Measurements from ENCODE around the gene SYMPK.
"Not testable (repeated sequence)": the region's sequence is repeated elsewhere in the genome, so short reads cannot be mapped to it uniquely, and the experiment has no call there.

Gene SYMPK

DNA sequence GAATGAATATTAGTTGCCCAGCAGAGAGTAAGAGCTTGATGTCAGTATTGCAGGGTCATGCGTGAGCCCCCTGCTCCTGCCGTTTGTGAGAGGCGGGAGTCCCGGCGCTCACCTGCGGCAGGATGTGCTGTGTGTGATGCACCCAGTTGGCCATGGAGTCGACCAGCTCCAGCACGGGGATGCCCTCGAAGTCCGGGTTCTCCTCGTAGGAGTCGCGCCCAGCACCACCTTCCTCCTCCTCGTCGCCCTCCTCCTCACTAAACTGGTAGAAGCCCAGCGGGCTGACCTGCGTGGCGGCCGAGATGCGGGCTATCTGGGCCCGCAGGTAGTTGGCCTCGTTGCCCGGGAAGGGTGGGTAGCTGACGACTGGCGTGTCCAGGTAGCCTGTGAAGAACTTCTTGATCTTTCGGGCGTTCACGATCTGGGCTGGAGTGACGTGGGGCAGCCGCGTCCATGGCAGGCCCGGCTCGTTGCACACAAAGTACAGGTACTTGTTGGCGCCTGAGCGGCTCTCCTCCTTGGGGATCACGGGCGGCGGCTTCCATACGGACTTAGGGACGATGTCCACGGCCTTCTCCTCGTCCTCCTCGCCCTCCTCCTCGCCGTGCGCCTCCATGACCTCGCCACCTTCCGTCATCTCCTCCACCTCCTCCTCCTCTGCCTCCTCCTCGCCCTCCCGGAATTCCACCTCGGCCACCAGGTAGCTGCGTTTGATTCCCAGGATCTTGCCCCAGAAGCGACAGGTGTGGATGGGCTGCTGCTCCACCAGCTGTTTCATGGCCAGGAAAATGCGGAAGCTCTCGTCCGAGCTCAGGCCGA lies 58.6 kb downstream of the SYMPK start:
- Mint-ChIP-seq H3K9me3 (no peaks in the 10 kb centered on the region), H3K27ac (no peak overlapping the region), H3K4me3 (no peak overlapping the region), H3K36me3 (no peaks in the 10 kb centered on the region), H3K27me3 (peaks cover 10 to 37% of the 10 kb centered on the region in 2 donors), H3K4me1 (peaks cover 3 to 11% of the 10 kb centered on the region in 2 donors)
- no peak for ATAC-seq (replicated peaks)
- no peak for DNase-seq

DNA sequence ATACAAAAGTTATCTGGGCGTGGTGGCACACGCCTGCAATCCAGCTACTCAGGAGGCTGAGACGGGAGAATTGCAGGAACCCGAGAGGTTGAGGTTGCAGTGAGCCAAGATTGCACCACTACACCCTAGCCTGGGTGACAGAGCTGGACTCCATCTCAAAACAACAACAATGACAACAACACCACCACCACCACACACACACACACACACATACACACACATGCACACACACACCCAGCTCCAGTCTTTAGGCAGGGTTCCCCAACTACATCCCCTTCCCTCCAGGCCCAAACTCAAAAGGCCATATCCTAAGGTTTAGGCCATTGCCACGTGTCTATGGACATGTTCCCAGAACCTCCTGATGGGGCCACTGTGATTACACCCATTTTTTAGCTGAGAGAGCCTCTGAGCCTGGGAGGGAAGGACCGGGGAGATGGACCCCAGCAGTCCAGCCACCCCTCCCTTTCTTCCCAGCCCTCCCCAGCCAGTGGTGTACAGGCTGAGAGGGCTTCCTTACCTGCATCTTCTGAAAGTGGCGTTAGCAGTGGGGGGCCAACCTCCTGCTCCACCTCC lies 61.3 kb downstream of the SYMPK start:
- Mint-ChIP-seq H3K27ac (no peak overlapping the region), H3K36me3 (no peaks in the 10 kb centered on the region), H3K9me3 (no peaks in the 10 kb centered on the region), H3K4me3 (no peak overlapping the region), H3K4me1 (peaks cover 14 to 15% of the 10 kb centered on the region in 2 donors), H3K27me3 (peaks cover 14 to 46% of the 10 kb centered on the region in 2 donors)
- ATAC-seq (replicated peaks): no peak
- no peak for DNase-seq

DNA sequence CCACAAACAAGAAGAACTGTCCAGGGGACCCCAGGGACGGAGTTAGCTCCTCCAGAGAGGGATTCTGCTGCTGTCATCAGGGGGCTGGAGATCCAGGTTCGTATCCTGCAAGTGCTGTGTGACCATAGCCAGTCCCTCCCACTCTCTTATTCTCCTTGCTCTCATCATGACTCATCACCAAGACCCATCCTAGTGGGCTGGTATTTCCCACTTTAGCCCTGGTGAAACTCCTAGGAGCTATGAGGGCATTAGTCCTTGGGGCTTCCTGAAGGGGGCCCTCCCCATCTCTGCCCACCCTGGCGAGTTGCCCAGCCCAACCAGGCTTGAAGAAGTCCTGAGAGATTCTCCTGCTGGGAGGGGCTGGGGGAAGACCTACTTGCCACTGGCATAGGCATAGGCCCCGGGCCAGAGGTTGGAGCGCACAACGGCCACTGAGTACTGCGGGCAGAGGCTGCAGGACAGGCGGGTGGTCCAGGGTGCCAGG lies 62.8 kb downstream of the SYMPK start:
- H3K9me3 Mint-ChIP-seq: no peaks in the 10 kb centered on the region
- H3K36me3 Mint-ChIP-seq: no peaks in the 10 kb centered on the region
- DNase-seq (no peak), ATAC-seq (replicated peaks) (no peak)
- no peak overlapping the region for H3K27ac Mint-ChIP-seq
- H3K27me3 Mint-ChIP-seq: peaks cover 18 to 54% of the 10 kb centered on the region in 2 donors
- H3K4me1 Mint-ChIP-seq: peaks cover 13 to 14% of the 10 kb centered on the region in 2 donors
- H3K4me3 Mint-ChIP-seq: no peak overlapping the region

DNA sequence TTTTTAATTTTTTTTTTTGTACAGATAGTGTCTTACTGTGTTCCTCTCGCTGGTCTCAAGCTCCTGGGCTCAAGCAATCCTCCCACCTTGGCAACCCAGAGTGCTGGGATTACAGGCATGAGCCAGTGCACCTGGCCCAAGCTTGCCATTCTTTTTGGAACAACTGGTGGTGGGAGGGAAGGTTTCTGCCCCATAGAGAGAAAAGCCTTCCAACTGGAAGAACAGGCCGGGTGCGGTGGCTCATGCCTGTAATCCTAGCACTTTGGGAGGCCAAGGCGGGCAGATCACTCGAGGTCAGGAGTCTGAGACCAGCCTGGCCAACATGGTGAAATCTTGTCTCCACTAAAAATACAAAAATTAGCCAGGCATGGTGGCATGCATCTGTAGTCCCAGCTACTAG lies 63.4 kb downstream of the SYMPK start:
- Mint-ChIP-seq H3K4me1 (peaks cover 16 to 18% of the 10 kb centered on the region in 2 donors), H3K27me3 (peaks cover 18 to 60% of the 10 kb centered on the region in 2 donors)
- not testable (repeated sequence) for H3K27ac Mint-ChIP-seq; H3K9me3 Mint-ChIP-seq; DNase-seq; H3K36me3 Mint-ChIP-seq; ATAC-seq (replicated peaks); H3K4me3 Mint-ChIP-seq

DNA sequence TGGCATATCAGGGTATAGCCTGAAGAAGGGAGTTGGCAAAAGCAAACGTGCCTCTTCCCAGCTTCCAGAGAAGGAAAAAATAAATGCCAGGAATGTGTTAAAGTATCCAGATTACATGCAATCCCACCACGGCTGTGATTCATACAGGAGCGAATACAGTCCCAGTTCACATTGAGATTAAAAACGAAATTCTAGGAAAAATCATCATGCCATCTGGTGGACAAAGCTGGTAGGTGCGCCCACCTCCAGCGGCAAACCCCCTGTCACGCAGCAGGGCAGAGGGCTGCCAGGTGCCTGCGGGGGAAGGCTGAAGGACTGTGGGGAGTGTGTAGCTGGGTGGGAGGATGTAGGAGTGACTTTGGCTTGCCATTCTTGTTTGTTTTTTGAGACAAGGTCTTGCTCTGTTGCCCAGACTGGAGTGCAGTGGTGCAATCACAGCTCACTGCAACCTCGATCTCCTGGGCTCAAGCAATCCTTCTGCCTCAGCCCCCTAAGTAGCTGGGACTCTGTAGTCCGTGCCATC lies 63.9 kb downstream of the SYMPK start:
- peak; percentile 92 for ATAC-seq (replicated peaks)
- H3K9me3 Mint-ChIP-seq: no peaks in the 10 kb centered on the region
- DNase-seq: no peak
- H3K4me3 Mint-ChIP-seq: no peak overlapping the region
- H3K27ac Mint-ChIP-seq: no peak overlapping the region
- peaks cover 18 to 61% of the 10 kb centered on the region in 2 donors for H3K27me3 Mint-ChIP-seq
- peaks cover 17 to 20% of the 10 kb centered on the region in 2 donors for H3K4me1 Mint-ChIP-seq
- H3K36me3 Mint-ChIP-seq: no peaks in the 10 kb centered on the region

DNA sequence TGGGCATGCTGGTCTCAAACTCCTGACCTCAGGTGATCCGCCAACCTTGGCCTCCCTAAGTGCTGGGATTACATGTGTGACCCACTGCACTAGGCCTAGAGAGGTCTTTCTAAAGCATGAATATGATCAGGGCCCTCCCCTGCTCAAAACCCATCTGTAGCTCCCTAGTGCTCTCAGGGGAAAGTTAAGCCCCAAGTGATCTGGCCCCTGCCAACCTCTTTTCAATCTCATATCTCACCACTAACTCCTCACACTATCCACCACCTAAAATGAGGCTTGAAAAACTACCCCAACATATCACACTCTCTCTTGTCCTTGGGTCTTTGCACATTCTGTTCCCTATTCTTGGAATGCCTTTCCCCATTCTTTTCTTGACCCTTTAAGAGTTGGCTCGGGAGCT lies 68.3 kb downstream of the SYMPK start:
- Mint-ChIP-seq H3K9me3 (no peaks in the 10 kb centered on the region), H3K27me3 (peaks cover 8 to 27% of the 10 kb centered on the region in 2 donors), H3K4me3 (no peak overlapping the region), H3K36me3 (peaks cover 0 to 3% of the 10 kb centered on the region in 2 donors), H3K4me1 (peaks cover 34 to 54% of the 10 kb centered on the region in 2 donors), H3K27ac (no peak overlapping the region)
- no peak for ATAC-seq (replicated peaks)
- no peak for DNase-seq

DNA sequence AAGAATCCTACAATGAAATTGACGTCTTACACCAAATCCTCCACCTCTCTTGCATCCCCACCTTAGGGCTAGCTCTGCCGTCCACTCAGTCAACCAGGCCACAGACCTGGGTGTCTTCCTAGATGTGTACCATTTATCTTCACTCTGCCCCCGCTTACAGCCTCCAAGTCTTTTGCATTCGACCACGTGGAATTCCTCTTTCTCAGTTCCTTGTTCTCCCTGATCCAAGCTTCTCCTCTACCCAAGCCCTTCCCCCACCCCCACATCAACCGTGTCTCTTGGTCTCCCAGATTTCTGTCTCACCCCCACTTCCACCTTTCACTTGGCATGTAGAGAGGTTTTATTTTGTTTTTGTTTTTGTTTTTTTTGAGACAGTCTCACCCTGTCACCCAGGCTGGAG lies 69.1 kb downstream of the SYMPK start:
- ATAC-seq (replicated peaks): no peak
- peak overlapping the region; percentile 17 to 51 for H3K4me3 Mint-ChIP-seq
- H3K36me3 Mint-ChIP-seq: peaks cover 7 to 9% of the 10 kb centered on the region in 2 donors
- H3K9me3 Mint-ChIP-seq: no peaks in the 10 kb centered on the region
- peaks cover 4 to 22% of the 10 kb centered on the region in 2 donors for H3K27me3 Mint-ChIP-seq
- H3K4me1 Mint-ChIP-seq: peaks cover 30 to 49% of the 10 kb centered on the region in 2 donors
- peak overlapping the region; percentile 48 for H3K27ac Mint-ChIP-seq
- no peak for DNase-seq

DNA sequence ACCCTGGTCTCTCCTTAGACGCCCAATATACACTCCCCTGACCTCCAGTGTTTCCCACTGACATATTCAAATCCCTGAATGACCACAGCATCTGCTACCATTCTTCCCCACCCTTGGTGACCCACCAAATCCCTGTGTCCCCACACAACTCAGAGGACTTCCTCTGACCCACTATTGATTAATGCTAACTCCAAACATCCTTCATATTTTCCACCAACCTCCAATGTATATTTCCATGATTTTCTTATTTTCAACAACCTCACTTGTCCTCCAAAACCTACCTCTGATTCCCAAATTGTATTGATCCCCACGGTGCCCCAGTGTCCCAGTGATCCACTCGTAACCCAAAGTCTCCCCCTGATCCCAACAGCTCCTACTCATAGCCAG lies 69.8 kb downstream of the SYMPK start:
- Mint-ChIP-seq H3K4me3 (peak overlapping the region; percentile 74 to 80), H3K27me3 (peaks cover 4 to 21% of the 10 kb centered on the region in 2 donors), H3K27ac (peak overlapping the region; percentile 92), H3K36me3 (peaks cover 14 to 17% of the 10 kb centered on the region in 2 donors), H3K4me1 (peaks cover 29 to 49% of the 10 kb centered on the region in 2 donors), H3K9me3 (no peaks in the 10 kb centered on the region)
- ATAC-seq (replicated peaks): no peak
- no peak for DNase-seq

DNA sequence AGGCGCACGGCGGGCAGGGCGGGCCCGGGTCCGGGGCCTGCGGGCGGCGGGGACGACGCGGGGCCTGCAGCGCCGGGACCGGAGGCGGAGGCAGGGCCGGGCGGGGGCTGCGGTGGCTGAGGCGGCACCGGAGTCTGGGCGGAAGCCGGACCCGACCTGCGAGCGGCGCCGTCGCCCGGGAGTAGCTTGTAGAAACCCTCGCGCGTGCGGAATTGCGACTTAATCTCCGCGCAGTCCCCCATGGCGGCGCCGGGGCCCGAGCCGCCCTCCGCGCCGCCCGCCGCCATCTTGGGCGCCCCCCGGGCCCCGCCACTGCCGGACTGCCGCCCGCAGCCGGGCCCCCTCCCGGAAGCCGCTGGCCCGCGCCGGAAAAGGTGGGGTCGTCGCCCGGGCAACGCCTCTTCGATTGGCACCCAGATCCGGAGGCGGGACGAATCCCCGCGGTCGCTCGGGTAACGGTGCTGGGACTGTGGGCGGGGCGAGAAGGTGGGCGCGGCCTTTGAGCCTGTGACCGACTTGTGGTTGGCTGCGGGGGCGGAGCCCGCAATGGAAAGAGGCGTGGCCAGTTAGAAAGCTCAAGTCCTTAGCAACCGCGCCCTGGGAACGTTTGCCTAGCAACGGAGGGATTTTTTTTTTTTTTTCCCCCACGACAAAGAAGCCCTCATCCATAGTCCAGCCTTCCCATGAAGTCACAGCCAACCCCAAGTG lies 70.3 kb downstream of the SYMPK start, which contains the start of gene DMWD:
TSS of gene DMWD (minus strand) at position 376 of the 708 bp plus-strand sequence. CDS start at position 287, 89 bp downstream.
- peaks cover 19 to 22% of the 10 kb centered on the region in 2 donors for H3K36me3 Mint-ChIP-seq
- H3K4me3 Mint-ChIP-seq: peak within 1 kb of the TSS; percentile 82 to 94
- DNase-seq (peak; percentile 99), ATAC-seq (replicated peaks) (peak; percentile 85 to 92)
- peaks cover 31 to 51% of the 10 kb centered on the region in 2 donors for H3K4me1 Mint-ChIP-seq
- H3K27ac Mint-ChIP-seq: peak within 1 kb of the TSS; percentile 92
- peaks cover 4 to 16% of the 10 kb centered on the region in 2 donors for H3K27me3 Mint-ChIP-seq
- no peaks in the 10 kb centered on the region for H3K9me3 Mint-ChIP-seq

DNA sequence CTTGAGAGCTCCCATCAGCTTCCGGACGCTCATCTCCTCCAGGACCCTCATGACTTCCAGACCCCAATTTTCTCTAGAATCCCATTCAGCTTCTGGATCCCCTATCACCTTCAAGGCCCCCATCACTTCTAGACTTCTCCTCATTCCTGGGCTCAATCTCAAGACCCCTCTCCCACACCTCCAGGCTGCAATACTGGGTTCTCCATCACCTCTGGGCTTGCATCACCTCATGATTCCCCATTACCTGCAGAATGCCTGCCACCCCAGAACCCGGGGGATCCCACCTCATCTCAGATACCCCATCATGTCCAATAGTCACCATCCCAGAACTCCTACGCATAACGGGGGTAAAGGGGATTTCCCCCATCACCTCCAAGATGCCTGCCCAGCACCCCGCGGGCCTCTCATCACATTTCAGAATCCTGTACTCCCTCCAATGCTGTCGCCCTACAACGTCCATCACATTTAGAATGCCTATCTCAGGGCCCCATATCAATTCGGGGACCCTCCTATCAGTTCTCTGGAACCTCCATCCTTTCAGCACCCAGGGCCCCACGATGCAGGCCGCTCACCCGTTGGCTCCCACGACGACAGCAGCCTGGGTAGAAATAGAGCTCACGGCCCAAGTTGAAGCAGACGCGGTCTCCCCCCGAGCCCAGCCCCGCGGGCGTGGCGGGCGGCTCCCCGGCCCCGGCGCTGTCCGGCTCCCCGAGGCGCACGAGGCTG lies 71.0 kb downstream of the SYMPK start:
- Mint-ChIP-seq H3K36me3 (peaks cover 27 to 29% of the 10 kb centered on the region in 2 donors), H3K27me3 (peaks cover 4 to 15% of the 10 kb centered on the region in 2 donors), H3K4me3 (peak overlapping the region; percentile 82 to 94), H3K9me3 (no peaks in the 10 kb centered on the region), H3K4me1 (peaks cover 31 to 50% of the 10 kb centered on the region in 2 donors), H3K27ac (peak overlapping the region; percentile 90)
- ATAC-seq (replicated peaks): peak; percentile 28 to 30
- no peak for DNase-seq

DNA sequence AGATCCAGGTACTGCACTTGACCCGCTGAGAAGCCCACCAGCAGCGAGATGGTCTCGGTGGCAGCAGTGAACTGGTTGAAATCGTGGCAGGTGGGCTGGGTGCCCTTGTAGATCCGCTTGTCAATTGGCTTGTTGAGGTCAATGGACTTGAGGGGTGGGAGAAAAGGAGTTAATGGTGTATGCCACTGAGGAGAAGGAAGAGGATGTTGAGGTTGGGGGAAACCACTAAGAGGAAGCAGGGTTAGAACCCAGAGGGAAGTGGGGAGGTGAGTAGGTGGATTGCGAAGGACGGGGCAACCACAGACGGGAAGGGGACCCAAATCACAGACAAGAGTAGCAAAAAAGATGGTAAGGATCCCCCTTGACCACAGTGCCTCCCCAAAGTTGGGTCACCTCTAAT lies 72.0 kb downstream of the SYMPK start:
- H3K36me3 Mint-ChIP-seq: peaks cover 35 to 37% of the 10 kb centered on the region in 2 donors
- H3K4me1 Mint-ChIP-seq: peaks cover 31 to 50% of the 10 kb centered on the region in 2 donors
- H3K27ac Mint-ChIP-seq: no peak overlapping the region
- ATAC-seq (replicated peaks): peak; percentile 53 to 62
- H3K27me3 Mint-ChIP-seq: peaks cover 3 to 13% of the 10 kb centered on the region in 2 donors
- H3K4me3 Mint-ChIP-seq: peak overlapping the region; percentile 82 to 94
- no peaks in the 10 kb centered on the region for H3K9me3 Mint-ChIP-seq
- peak; percentile 49 for DNase-seq

DNA sequence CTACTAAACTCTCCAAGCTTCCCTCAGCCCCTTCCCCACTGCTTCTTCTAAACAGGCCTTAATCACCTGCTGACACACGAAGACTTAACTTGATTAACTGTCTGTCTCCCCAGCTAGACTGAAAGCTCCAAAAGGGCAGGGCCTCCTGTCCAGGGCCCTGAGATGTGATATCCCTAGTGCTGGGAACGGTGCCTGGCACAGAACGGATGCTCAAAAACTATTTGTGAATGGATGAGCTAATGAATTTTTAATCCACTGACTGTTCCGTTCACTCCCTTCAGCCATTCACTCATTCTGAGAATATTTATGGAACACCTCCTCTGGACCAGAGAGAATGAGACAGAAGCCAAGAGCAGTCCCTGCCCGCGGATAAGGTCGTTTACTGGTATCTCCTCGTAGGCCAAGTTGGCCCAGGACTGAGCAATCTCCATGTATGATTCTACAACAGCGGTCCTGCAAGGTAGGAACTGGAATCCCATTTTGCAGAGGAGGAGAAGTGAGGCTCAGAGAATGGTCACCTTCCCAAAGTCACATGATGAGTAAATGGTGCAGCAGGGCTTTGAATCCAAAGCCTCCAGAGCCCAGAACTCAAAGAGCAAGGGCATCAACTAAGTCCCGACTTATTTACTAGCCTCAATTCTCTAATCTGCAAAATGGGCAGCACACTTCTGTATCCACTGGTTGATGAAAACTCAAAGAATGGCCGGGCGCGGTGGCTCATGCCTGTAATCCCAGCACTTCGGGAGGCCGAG lies 73.7 kb downstream of the SYMPK start:
- ATAC-seq (replicated peaks) (no peak), DNase-seq (no peak)
- Mint-ChIP-seq H3K27me3 (no peaks in the 10 kb centered on the region), H3K4me3 (no peak overlapping the region), H3K36me3 (peaks cover 42 to 49% of the 10 kb centered on the region in 2 donors), H3K27ac (no peak overlapping the region), H3K9me3 (no peaks in the 10 kb centered on the region), H3K4me1 (peaks cover 29 to 45% of the 10 kb centered on the region in 2 donors)

DNA sequence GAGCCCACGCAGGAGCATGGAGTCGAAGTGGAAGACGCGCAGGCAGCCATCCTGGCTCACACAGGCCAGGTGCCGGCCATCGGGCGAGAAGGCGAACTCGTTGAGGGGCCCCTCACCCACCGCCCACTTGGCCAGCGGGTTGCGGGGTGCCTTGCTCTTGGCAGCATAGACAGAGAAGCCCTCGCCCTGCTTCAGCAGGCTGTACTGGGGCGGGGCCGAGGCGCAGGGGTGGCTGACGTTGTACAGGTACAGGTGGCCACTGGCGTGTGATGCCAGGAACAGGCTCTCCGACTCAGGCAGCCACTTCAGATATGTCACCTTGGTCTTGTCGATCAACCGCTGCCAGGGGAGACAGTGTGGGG lies 76.4 kb downstream of the SYMPK start:
- H3K36me3 Mint-ChIP-seq: peaks cover 52 to 57% of the 10 kb centered on the region in 2 donors
- peaks cover 15 to 24% of the 10 kb centered on the region in 2 donors for H3K4me1 Mint-ChIP-seq
- H3K4me3 Mint-ChIP-seq: no peak overlapping the region
- ATAC-seq (replicated peaks): no peak
- no peaks in the 10 kb centered on the region for H3K27me3 Mint-ChIP-seq
- H3K9me3 Mint-ChIP-seq: no peaks in the 10 kb centered on the region
- no peak for DNase-seq
- no peak overlapping the region for H3K27ac Mint-ChIP-seq

Measured in stimulated activated naive B cell treated with anti-CD40 and anti-IgM and Interleukin-4, amounts not matched to agents 10 μg/mL and 1 μg/mL and 100 μg/mL, for 72 hours (primary cell).